Activated CD8-positive, alpha-beta T cell treated with anti-CD3 and anti-CD28 coated beads for 36 hours (primary cell): ENCODE data around the gene SCO1. TPM values are rescaled to one million over a fixed set of nuclear protein-coding genes. Genes with fewer than 3 reads are reported as not detected.

ENCODE experiments used
- ATAC-seq: fragments of 200-7000 bp; cut with Tn5 transposase; one replicate; pipeline ENCODE4 v1.10.0; 2021; ENCODE audit warnings: mild to moderate bottlenecking, moderate library complexity
- CTCF ChIA-PET: fragments of 350-600 bp; sonication (Branson Sonifier 250); formaldehyde crosslinking; loops from one replicate; lab custom pipeline; 2021; ENCODE audit warnings: antibody characterized with exemption; lab: Charles Lee
- POLR2A ChIA-PET: fragments of 350-600 bp; sonication (Branson Sonifier 250); formaldehyde crosslinking; loops from one replicate; lab custom pipeline; 2021; ENCODE audit warnings: antibody characterized with exemption; lab: Charles Lee
- DNase-seq: peaks from one replicate; pipeline ENCODE4 v3.0.0-alpha.2; 2020
- H3K27ac Mint-ChIP-seq: one replicate; pipeline ENCODE4 v1.8.0; 2021; ENCODE audit warnings: mild to moderate bottlenecking, mixed read lengths
- H3K27me3 Mint-ChIP-seq: one replicate; pipeline ENCODE4 v1.8.0; 2021; ENCODE audit warnings: mixed read lengths
- H3K36me3 Mint-ChIP-seq: one replicate; pipeline ENCODE4 v1.8.0; 2021; ENCODE audit warnings: low read depth, mixed read lengths
- H3K4me1 Mint-ChIP-seq: one replicate; pipeline ENCODE4 v1.8.0; 2021; ENCODE audit warnings: low read depth, mixed read lengths
- H3K4me3 Mint-ChIP-seq: one replicate; pipeline ENCODE4 v1.8.0; 2021; ENCODE audit warnings: mild to moderate bottlenecking, moderate library complexity, mixed read lengths
- H3K9me3 Mint-ChIP-seq: one replicate; pipeline ENCODE4 v1.8.0; 2021; ENCODE audit warnings: mixed read lengths
- intact Hi-C: fragments of 100-400 bp; cut with micrococcal nuclease; formaldehyde crosslinking; loops from one replicate; pipeline ENCODE4 v1.10.0; 2022
- total RNA-seq, 2 experiments: library from RNA; stranded (reverse); gene quantifications; one replicate each; pipeline ENCODE4 v1.2.3, GENCODE V29; 2021
- TF ChIP-seq, protein P1 (sequence below): fragments of 200-600 bp; IDR thresholded peaks from one replicate; pipeline ENCODE4 v1.8.0; 2022; ENCODE audit warnings: antibody characterized with exemption, mild to moderate bottlenecking

Gene SCO1
- total RNA-seq, 2 experiments from 2014 or later, result 45.3 to 45.4 TPM

DNA sequence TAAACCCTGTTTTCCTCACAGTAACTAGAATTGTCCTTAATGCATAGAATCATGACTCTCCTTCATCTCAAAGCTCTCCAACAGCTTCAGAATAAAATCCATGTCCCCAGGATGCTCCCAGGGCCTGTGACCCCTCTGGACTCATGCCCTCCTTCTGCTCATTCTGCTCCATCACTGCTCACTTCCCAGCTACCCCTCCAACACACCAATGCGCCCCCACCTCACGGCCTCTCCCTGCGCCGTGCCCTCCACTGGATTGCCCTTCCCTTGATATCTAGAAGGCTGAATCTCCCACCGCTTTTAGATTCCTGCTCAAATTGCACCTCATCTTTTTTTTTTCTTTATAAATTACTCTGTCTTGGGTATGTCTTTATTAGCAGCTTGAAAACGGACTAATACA lies 45.1 kb upstream of the SCO1 start:
- no peak for ATAC-seq
- TF ChIP-seq, protein P1, sequence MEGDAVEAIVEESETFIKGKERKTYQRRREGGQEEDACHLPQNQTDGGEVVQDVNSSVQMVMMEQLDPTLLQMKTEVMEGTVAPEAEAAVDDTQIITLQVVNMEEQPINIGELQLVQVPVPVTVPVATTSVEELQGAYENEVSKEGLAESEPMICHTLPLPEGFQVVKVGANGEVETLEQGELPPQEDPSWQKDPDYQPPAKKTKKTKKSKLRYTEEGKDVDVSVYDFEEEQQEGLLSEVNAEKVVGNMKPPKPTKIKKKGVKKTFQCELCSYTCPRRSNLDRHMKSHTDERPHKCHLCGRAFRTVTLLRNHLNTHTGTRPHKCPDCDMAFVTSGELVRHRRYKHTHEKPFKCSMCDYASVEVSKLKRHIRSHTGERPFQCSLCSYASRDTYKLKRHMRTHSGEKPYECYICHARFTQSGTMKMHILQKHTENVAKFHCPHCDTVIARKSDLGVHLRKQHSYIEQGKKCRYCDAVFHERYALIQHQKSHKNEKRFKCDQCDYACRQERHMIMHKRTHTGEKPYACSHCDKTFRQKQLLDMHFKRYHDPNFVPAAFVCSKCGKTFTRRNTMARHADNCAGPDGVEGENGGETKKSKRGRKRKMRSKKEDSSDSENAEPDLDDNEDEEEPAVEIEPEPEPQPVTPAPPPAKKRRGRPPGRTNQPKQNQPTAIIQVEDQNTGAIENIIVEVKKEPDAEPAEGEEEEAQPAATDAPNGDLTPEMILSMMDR, result no peak
- Mint-ChIP-seq H3K4me3 (no peak overlapping the region), H3K36me3 (no peaks in the 10 kb centered on the region), H3K27me3 (no peaks in the 10 kb centered on the region), H3K4me1 (peaks cover 7% of the 10 kb centered on the region), H3K27ac (no peak overlapping the region), H3K9me3 (no peaks in the 10 kb centered on the region)
- CTCF ChIA-PET, result interaction anchor here (0.6 to 1.0 kb wide), 2 partner anchors 97 to 103 kb away, joined by 3 to 4 read pairs; no protein-coding TSS in a partner anchor
- POLR2A ChIA-PET, result no interaction called here
- intact Hi-C loops, result no loop called here
- DNase-seq, result no peak

DNA sequence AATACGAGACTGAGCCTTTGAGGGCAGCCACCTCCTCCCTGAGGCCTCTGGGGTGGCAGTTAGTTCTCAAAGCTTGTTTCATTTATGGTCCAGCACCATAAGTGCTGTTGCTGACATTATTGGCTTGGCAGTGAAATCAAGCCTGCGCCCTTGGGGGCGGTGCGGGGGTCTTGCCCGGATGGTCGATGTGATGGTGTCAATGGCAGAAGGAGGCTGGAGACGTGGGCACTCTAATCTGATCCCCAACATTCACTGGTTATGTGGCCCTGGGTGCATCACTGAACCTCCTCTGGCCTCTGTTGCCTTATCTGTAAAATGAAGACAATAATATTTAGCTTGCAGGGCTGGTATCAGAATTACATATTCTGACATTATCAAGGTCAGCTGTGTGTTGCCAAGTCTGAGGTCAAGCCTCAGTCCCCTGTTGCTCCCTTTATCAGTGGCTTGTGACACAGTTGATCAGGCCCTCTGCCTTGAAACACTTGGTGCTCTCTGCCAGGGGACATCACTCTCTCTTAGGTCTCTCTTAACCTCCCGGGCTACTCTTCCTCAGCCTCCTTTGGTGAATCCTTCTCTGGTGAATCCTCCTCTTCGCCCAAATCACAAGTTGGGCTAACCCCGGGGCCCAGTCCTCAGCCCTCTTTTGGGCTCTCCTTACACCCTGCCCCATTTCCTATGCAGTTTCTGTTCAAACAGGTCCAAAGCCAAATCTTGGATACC lies 44.2 kb upstream of the SCO1 start:
- H3K4me3 Mint-ChIP-seq, result no peak overlapping the region
- TF ChIP-seq, protein P1, result no peak
- peaks cover 11% of the 10 kb centered on the region for H3K4me1 Mint-ChIP-seq
- POLR2A ChIA-PET, result no interaction called here
- H3K27ac Mint-ChIP-seq, result no peak overlapping the region
- no peaks in the 10 kb centered on the region for H3K9me3 Mint-ChIP-seq
- H3K27me3 Mint-ChIP-seq, result no peaks in the 10 kb centered on the region
- no peak for DNase-seq
- intact Hi-C loops, result no loop called here
- ATAC-seq, result no peak
- CTCF ChIA-PET, result interaction anchor here (0.6 to 1.5 kb wide), 2 partner anchors 49 to 103 kb away, joined by 3 to 5 read pairs; no protein-coding TSS in a partner anchor
- H3K36me3 Mint-ChIP-seq, result no peaks in the 10 kb centered on the region

DNA sequence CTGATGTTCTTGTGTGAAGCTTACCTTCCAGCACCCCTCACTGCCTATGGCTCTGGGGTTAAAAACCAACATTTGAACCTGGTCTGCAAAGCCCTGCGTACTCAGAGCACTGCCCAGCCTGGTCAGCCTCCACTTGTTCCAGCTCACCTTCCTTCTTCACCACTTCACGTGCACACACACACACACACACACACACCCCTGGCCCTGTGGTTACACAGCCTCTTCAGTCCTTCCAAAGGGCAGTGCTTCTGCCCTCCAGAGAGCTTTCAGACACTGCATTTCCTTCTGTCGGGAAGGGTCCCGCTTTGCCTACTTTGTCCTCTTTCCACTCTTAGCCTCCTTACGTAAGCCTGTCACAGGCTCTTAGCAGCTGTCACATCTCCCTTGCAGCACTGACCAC lies 42.1 kb upstream of the SCO1 start:
- Mint-ChIP-seq H3K4me1 (peaks cover 7% of the 10 kb centered on the region), H3K27ac (no peak overlapping the region), H3K4me3 (no peak overlapping the region), H3K36me3 (no peaks in the 10 kb centered on the region), H3K9me3 (no peaks in the 10 kb centered on the region), H3K27me3 (no peaks in the 10 kb centered on the region)
- TF ChIP-seq, protein P1, result no peak
- intact Hi-C loops, result loop anchor here (5.0 kb wide), 1 partner anchor 108 kb away; no protein-coding TSS in a partner anchor
- POLR2A ChIA-PET, result no interaction called here
- DNase-seq, result no peak
- ATAC-seq, result no peak
- CTCF ChIA-PET, result no interaction called here

DNA sequence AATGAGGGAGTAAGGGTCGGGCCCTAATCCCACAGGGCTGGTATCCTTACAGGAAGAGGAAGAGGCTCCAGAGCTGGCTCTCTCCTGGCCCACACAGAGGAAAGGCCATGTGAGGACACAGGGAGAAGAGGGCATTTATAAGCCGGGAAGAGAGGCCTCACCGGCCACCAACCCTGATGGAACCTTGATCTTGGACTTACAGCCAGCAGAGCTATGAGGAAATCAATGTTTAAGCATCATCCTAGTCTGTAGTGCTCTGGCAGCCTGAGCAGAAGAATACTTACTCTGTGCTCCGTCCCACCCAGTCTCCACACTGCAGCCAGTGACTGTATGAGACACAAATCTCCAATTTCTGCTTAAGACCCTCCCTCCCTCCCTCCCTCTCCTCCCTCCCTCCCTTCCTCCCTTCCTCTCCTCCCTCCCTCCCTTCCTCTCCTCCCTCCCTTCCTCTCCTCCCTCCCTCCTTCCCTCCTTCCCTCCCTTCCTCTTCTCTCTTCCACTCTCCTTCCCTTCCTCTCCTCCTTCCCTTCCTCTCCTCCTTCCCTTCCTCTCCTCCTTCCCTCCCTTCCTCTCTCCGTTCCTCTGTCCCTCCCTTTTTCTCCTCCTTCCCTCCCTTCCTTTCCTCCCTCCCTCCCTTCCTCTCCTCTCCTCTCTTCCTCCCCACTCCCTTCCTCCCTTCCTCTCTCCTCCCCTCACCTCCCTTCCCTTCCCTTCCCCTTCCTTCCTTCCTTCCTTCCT lies 41.4 kb upstream of the SCO1 start:
- Mint-ChIP-seq H3K27ac (no peak overlapping the region), H3K4me1 (peaks cover 4% of the 10 kb centered on the region), H3K36me3 (no peaks in the 10 kb centered on the region), H3K9me3 (no peaks in the 10 kb centered on the region), H3K27me3 (no peaks in the 10 kb centered on the region), H3K4me3 (no peak overlapping the region)
- TF ChIP-seq, protein P1, result no peak
- POLR2A ChIA-PET, result no interaction called here
- intact Hi-C loops, result loop anchor here (5.0 kb wide), 1 partner anchor 109 kb away; no protein-coding TSS in a partner anchor
- DNase-seq, result no peak
- CTCF ChIA-PET, result interaction anchor here (3.3 kb wide), 1 partner anchor 106 kb away, joined by 31 read pairs; no protein-coding TSS in a partner anchor
- ATAC-seq, result no peak

DNA sequence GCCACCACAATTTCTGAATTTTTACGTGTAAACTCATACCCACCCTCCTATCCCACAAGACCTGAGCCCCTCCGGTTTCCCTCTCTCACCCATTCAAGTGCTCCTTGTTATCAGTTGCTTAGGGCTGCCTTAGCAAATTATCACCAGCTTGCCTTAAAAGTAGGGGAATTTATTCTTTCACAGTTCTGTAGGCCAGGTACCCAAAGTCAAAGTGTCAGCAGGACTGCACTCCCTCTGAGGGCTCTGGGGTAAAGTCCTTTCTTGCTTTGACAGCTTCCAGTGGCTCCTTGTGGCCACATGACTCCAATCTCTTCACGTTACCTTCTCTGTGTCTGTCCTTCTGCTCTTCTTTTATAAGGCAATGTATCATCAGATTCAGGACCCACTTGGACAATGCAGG lies 40.4 kb upstream of the SCO1 start:
- ATAC-seq, result no peak
- no peak overlapping the region for H3K27ac Mint-ChIP-seq
- no peak for DNase-seq

More for the DNA sequence above, 40.4 kb upstream of the SCO1 start:
- Mint-ChIP-seq H3K36me3 (no peaks in the 10 kb centered on the region), H3K27me3 (no peaks in the 10 kb centered on the region), H3K4me1 (peaks cover 4% of the 10 kb centered on the region), H3K9me3 (no peaks in the 10 kb centered on the region), H3K4me3 (no peak overlapping the region)
- TF ChIP-seq, protein P1, result no peak
- intact Hi-C loops, result loop anchor here (5.0 kb wide), 1 partner anchor 110 kb away; no protein-coding TSS in a partner anchor
- CTCF ChIA-PET, result interaction anchor here (0.6 to 3.3 kb wide), 17 partner anchors 10 to 141 kb away, joined by 3 to 31 read pairs (median 5); no protein-coding TSS in a partner anchor
- POLR2A ChIA-PET, result no interaction called here
